K562 (cell line): Measurements from ENCODE around the gene OR2B2. TPM values are rescaled to one million over a fixed set of nuclear protein-coding genes. Genes with fewer than 3 reads are reported as not detected.

Experiments used
- ATAC-seq: fragments of 200-7000 bp; cut with Tn5 transposase; 3 replicates; pipeline ENCODE4 v1.9.1; 2020; ENCODE audit warnings: moderate library complexity
- BruUV-seq: library from RNA; stranded (reverse); fragments of 400-500 nt; replicated peaks from 2 replicates; lab custom pipeline; 2021; lab: Mats Ljungman, UMichigan
- CTCF ChIA-PET: fragments of 300-600 bp; formaldehyde crosslinking; extraction: SDS; loops from one replicate; lab custom pipeline; 2021; ENCODE audit warnings: low intra/inter-chr PET ratio; lab: Yijun Ruan, JAX
- POLR2A ChIA-PET: fragments of 300-600, 350-650 bp; sonication (Branson Sonifier 250); formaldehyde crosslinking; extraction: SDS; loops from one replicate; lab custom pipeline; 2021; ENCODE audit warnings: antibody characterized with exemption, inconsistent platforms; lab: Yijun Ruan, JAX
- DNase-seq, 4 experiments: peaks; one replicate each; pipeline versions ENCODE4 v3.0.0 to v3.0.0-alpha.2; 2011 to 2018; ENCODE audit warnings: low spot score in 3 of 4, mixed read lengths in 3 of 4; ENCODE audit errors: extremely low read depth in 1 of 4
- FAIRE-seq: peaks from 2 replicates; lab custom pipeline; 2011; peaks lifted over from hg19 to GRCh38; lab: Jason Lieb, UNC
- H2AFZ ChIP-seq: 2 replicates; pipeline ENCODE4 v1.6.0; 2011; ENCODE audit warnings: low read depth, low read length, control low read depth, inconsistent platforms
- H3K27ac ChIP-seq: fragments of 200-600 bp; 3 replicates; pipeline ENCODE4 v1.8.0; 2011; ENCODE audit warnings: low read depth, mild to moderate bottlenecking, control low read depth, inconsistent platforms, low read length, moderate library complexity, mixed read lengths; ENCODE audit errors: extremely low read depth
- H3K27me3 ChIP-seq, 2 experiments: fragments of 300-600 bp in 1 of 2; 2 replicates in 1 of 2; 3 replicates in 1 of 2; pipeline versions ENCODE4 v1.6.0 to v1.8.0; 2011; ENCODE audit warnings: inconsistent platforms in 2 of 2, low read length in 2 of 2, mild to moderate bottlenecking in 1 of 2, mixed read lengths in 1 of 2, moderate library complexity in 1 of 2; ENCODE audit not compliant: control insufficient read depth in 2 of 2, insufficient read depth in 2 of 2
- H3K36me3 ChIP-seq: fragments of 300-600 bp; 3 replicates; pipeline ENCODE4 v1.8.0; 2011; ENCODE audit warnings: mild to moderate bottlenecking, low read length, inconsistent platforms; ENCODE audit not compliant: control insufficient read depth, insufficient read depth
- H3K4me1 ChIP-seq, 2 experiments: fragments of 200-600 bp in 1 of 2; replicated peaks in 1 of 2; 2 replicates in 1 of 2; 3 replicates in 1 of 2; pipeline versions ENCODE4 v1.5.1 to v1.8.0; 2011; ENCODE audit warnings: inconsistent platforms in 2 of 2, low read length in 2 of 2, mild to moderate bottlenecking in 1 of 2, mixed read lengths in 1 of 2, moderate library complexity in 1 of 2; ENCODE audit not compliant: control insufficient read depth in 2 of 2, insufficient read depth in 2 of 2
- H3K4me2 ChIP-seq: 2 replicates; pipeline ENCODE4 v1.6.1; 2011; ENCODE audit warnings: low read length, control low read depth, inconsistent platforms, mixed read lengths; ENCODE audit not compliant: insufficient read depth
- H3K4me3 ChIP-seq: fragments of 200-600 bp; sonication (generic), shearing (Covaris generic); 2 replicates; pipeline ENCODE4 v1.5.1; 2016; ENCODE audit warnings: control low read depth, inconsistent platforms
- H3K79me2 ChIP-seq: fragments of 200-600 bp; 3 replicates; pipeline ENCODE4 v1.8.0; 2011; ENCODE audit warnings: low read length, inconsistent platforms; ENCODE audit not compliant: control insufficient read depth, insufficient read depth
- H3K9ac ChIP-seq, 2 experiments: 2 replicates each; pipeline versions ENCODE4 v1.6.0 to v1.6.1; 2011; ENCODE audit warnings: low read depth in 2 of 2, low read length in 2 of 2, control low read depth in 1 of 2, inconsistent platforms in 1 of 2, mild to moderate bottlenecking in 1 of 2, mixed read lengths in 1 of 2; ENCODE audit not compliant: insufficient read depth in 1 of 2
- H3K9me1 ChIP-seq: one replicate; pipeline ENCODE4 v1.6.0; 2011; ENCODE audit warnings: inconsistent platforms, mild to moderate bottlenecking, low read length, moderate library complexity; ENCODE audit not compliant: control insufficient read depth, insufficient read depth
- H3K9me3 ChIP-seq: replicated peaks from 2 replicates; pipeline ENCODE4 v1.5.1; 2011; ENCODE audit warnings: low read depth, low read length, inconsistent platforms; ENCODE audit not compliant: control insufficient read depth, insufficient read depth
- H4K20me1 ChIP-seq: replicated peaks from 2 replicates; pipeline ENCODE4 v1.6.1; 2011; ENCODE audit warnings: low read length, inconsistent platforms, mixed read lengths; ENCODE audit not compliant: control insufficient read depth, insufficient read depth
- ARID1B ChIP-seq: fragments of 450-650 bp; IDR thresholded peaks from 2 replicates; pipeline ENCODE4 v1.6.1; 2016; ENCODE audit warnings: antibody characterized with exemption, mild to moderate bottlenecking, inconsistent platforms
- KDM4B ChIP-seq, 2 experiments: fragments of 450-650 bp in 1 of 2; sonication (generic) in 1 of 2; IDR thresholded peaks; 2 replicates each; pipeline ENCODE4 v1.6.1; 2016 to 2017; ENCODE audit warnings: borderline replicate concordance in 2 of 2, antibody characterized with exemption in 1 of 2, low read depth in 1 of 2, mild to moderate bottlenecking in 1 of 2
- MEIS2 ChIP-seq: fragments of 450-650 bp; IDR thresholded peaks from 2 replicates; pipeline ENCODE4 v1.6.1; 2014; ENCODE audit warnings: mild to moderate bottlenecking; ENCODE audit not compliant: partially characterized antibody
- SMARCE1 ChIP-seq: fragments of 450-650 bp; IDR thresholded peaks from 2 replicates; pipeline ENCODE4 v1.7.1; 2016; ENCODE audit warnings: mild to moderate bottlenecking
- ZNF507 ChIP-seq: conservative IDR thresholded peaks from 2 replicates; pipeline ENCODE4 v1.6.1; 2017; ENCODE audit warnings: missing genetic modification characterization, missing compliant biosample characterization
- ZNF584 ChIP-seq: fragments of 200-800 bp; sonication (Bioruptor generic); IDR thresholded peaks from 2 replicates; pipeline ENCODE4 v1.6.1; 2016; ENCODE audit warnings: low read depth, mild to moderate bottlenecking, missing genetic modification characterization, missing compliant biosample characterization
- WGBS: fragments of 100-300 bp; shearing (Covaris generic); methylation state at CpG from one replicate; pipeline ENCODE4 v1.1.6; 2016; ENCODE audit warnings: low coverage, mixed read lengths; ENCODE audit not compliant: insufficient coverage; ENCODE audit errors: missing lambda C conversion rate; 5-methylcytosine and 5-hydroxymethylcytosine counted together
- in situ Hi-C: fragments of 300-500 bp; cut with MboI; formaldehyde crosslinking; loops from 4 replicates; pipeline ENCODE4 v1.15.0; 2018; ENCODE audit warnings: inconsistent platforms, mixed read lengths
- intact Hi-C: fragments of 100-400 bp; cut with micrococcal nuclease; formaldehyde crosslinking; loops from 2 replicates; pipeline ENCODE4 v1.14.2; 2022
- polyA plus RNA-seq, 8 experiments: library from polyadenylated mRNA; depleted of rRNA in 4 of 8; stranded (reverse) in 5 of 8; unstranded in 3 of 8; fragments of >200 nt; fragmentation: Nextera tagmentation in 2 of 8; fragmentation: Illumina TruSeq in 1 of 8; extraction: Ambion mirVana in 2 of 8; extraction: Trizol in 1 of 8; gene quantifications; 2 replicates each; pipeline versions ENCODE4 v1.2.1 to v1.2.3, GENCODE V29; 2011 to 2014; ENCODE audit warnings: inconsistent platforms in 1 of 8, missing spikeins in 1 of 8
- total RNA-seq, 7 experiments: library from RNA; depleted of rRNA in 6 of 7; stranded (reverse); fragments of >200 nt in 6 of 7; fragmentation: Illumina TruSeq in 2 of 7; extraction: Trizol in 2 of 7; gene quantifications; 2 replicates each; pipeline versions ENCODE4 v1.2.1 to v1.2.3, GENCODE V29; 2011 to 2021; ENCODE audit warnings: low replicate concordance in 1 of 7
- TF ChIP-seq, protein P1 (sequence below): fragments of 450-650 bp; IDR thresholded peaks from 2 replicates; pipeline ENCODE4 v1.6.1; 2016

OR2B2 gene
- total and polyA plus RNA-seq, 9 of the 15 experiments (the other 6 are each of a cell fraction or from before 2014, with no cell fraction given): 0.24 TPM; not detected in 8

DNA sequence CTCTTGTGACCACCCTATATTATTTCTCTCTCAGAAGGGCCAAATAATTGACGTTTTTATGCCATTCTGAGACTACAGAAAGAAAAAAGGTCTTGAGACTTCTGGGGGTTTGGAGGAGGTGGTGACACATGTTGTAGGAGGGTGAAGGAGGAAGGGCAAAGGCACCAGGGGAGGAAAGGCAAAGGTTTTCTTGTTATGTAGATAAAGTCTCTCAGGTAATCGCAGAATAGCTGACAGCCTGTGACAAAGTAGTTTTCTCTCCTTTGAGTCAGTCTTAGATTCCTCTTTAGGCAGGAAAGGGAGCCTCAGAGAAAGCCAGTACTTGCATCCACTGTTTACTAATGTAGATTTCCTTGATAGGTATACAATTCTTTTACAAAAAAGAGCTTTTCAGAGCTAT is 23.6 kb downstream of the OR2B2 start:
- WGBS: 5% methylated on average over 2 of the region's 2 CpGs
- BruUV-seq: no TSS peak
- no peak for ATAC-seq

More for the DNA sequence above, 23.6 kb downstream of the OR2B2 start:
- Histone ChIP-seq H3K79me2 (peaks cover 36% of the 10 kb centered on the region), H3K36me3 (0 out of 3 replicates have a peak, but pooled peaks cover 3% of the 10 kb centered on the region), H3K27ac (peak overlapping the region; percentile 31; the same call in 2 of the 3 replicates), H3K4me2 (no peak overlapping the region), H4K20me1 (peaks cover 5% of the 10 kb centered on the region), H3K27me3 (no peaks in the 10 kb centered on the region), H3K4me3 (no peak overlapping the region), H3K9me3 (no peaks in the 10 kb centered on the region), H3K9me1 (no peaks in the 10 kb centered on the region), H3K9ac (peak overlapping the region in 1 of 2 experiments; percentile 8; a peak in 1 of 4 replicates), H2AFZ (no peak overlapping the region), H3K4me1 (peaks cover 11 to 24% of the 10 kb centered on the region in 2 experiments)
- intact Hi-C loops: no loop called here
- FAIRE-seq (no peak), DNase-seq (peak in 1 of 4 experiments; percentile 45)
- in situ Hi-C loops: no loop called here
- ChIA-PET POLR2A (interaction anchor here (1.1 to 3.6 kb wide), 13 partner anchors 9 to 742 kb away, joined by 3 to 190 read pairs (median 29); a partner anchor contains a TSS), CTCF (no interaction called here)
- TF ChIP-seq KDM4B (IDR thresholded peaks at IDR 0.05; ENCODE audit: borderline replicate concordance in 2 of 2, low read depth in 1 of 2) (no peak), MEIS2 (peak; percentile 69), ZNF584 (CRISPR knock-in tag) (no peak), ARID1B (0 out of 2 replicates have a peak, but pooled peaks have one; percentile 12), SMARCE1 (0 out of 2 replicates have a peak, but pooled peaks have one; percentile 19), ZNF507 (tag) (0 out of 2 replicates have a peak, but pooled peaks have one; percentile 11)
- TF ChIP-seq, protein P1, sequence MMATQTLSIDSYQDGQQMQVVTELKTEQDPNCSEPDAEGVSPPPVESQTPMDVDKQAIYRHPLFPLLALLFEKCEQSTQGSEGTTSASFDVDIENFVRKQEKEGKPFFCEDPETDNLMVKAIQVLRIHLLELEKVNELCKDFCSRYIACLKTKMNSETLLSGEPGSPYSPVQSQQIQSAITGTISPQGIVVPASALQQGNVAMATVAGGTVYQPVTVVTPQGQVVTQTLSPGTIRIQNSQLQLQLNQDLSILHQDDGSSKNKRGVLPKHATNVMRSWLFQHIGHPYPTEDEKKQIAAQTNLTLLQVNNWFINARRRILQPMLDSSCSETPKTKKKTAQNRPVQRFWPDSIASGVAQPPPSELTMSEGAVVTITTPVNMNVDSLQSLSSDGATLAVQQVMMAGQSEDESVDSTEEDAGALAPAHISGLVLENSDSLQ: peak; percentile 64
